Measurements from ENCODE around the gene NEUROD2. TPM values are rescaled to one million over a fixed set of nuclear protein-coding genes. Genes with fewer than 3 reads are reported as not detected.

Gene NEUROD2
- not detected in 2 replicates for total RNA-seq

DNA sequence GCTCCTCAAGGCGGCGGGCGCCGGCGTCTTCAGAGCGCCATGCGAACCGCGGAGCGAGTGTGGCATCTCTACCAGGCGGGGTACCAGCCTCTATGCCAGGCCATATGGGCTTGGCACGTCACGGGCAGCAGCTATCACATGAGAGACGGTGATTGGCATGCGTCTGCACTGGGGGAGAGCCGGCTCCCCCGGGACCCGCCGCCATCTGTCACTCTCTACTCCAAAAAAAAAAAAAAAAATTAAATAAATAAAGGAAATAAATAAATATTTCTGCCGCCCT, at the start of gene NEUROD2:
Gene NEUROD2, minus strand, starts transcription at position 70 of the 280 bp plus-strand sequence. CDS start 1,321 bp downstream, outside the sequence.

GRCh38 chr17:39636927-39637736, 29.4 kb upstream of the NEUROD2 start, which contains the start of gene STARD3:
Gene STARD3, plus strand, starts transcription at chr17:39637144. Its CDS starts 16,388 bp downstream, at chr17:39653532.

GRCh38 chr17:39626171-39627046, 18.7 kb upstream of the NEUROD2 start, which contains the start of gene PPP1R1B:
Gene PPP1R1B, plus strand, starts transcription at chr17:39626952. Its CDS starts 441 bp downstream, at chr17:39627393.

Other genes with a start within 250 kb of the NEUROD2 start
- 12.2 and 13.5 TPM in 2 replicates for gene FBXL20, start 206.3 kb downstream of the NEUROD2 start, total RNA-seq
- 38.2 and 45.9 TPM in 2 replicates for gene MED1, start 156.7 kb downstream of the NEUROD2 start, total RNA-seq
- gene CDK12, start 146.4 kb downstream of the NEUROD2 start, total RNA-seq, result 49.2 and 53.6 TPM in 2 replicates
- gene PPP1R1B, start 19.0 kb upstream of the NEUROD2 start, total RNA-seq, result not detected in 2 replicates
- gene STARD3, start 29.2 kb upstream of the NEUROD2 start, total RNA-seq, result 21.8 and 22.6 TPM in 2 replicates
- 0.13 and 0.36 TPM in 2 replicates for gene TCAP, start 57.4 kb upstream of the NEUROD2 start, total RNA-seq
- gene PNMT, start 60.5 kb upstream of the NEUROD2 start, total RNA-seq, result not detected in 2 replicates
- gene PGAP3, start 80.1 kb upstream of the NEUROD2 start, total RNA-seq, result 1.4 and 2.7 TPM in 2 replicates
- gene ERBB2, start 92.1 kb upstream of the NEUROD2 start, total RNA-seq, result 17.3 and 28.9 TPM in 2 replicates
- 25.5 and 26.9 TPM in 2 replicates for gene MIEN1, start 122.6 kb upstream of the NEUROD2 start, total RNA-seq
- gene GRB7, start 130.0 kb upstream of the NEUROD2 start, total RNA-seq, result 0.07 TPM in 1 of 2 replicates, not detected in the other

Measured in thoracic aorta endothelial cell (primary cell).